Dermis microvascular lymphatic vessel endothelial cell (primary cell): ENCODE measurements around the gene KIAA1614. TPM values are rescaled to one million over a fixed set of nuclear protein-coding genes. Genes with fewer than 3 reads are reported as not detected.
"Not testable (repeated sequence)": the region's sequence is repeated elsewhere in the genome, so short reads cannot be mapped to it uniquely, and the experiment has no call there.

Experiments
- DNase-seq, 2 donors: peaks; one replicate each; pipeline versions ENCODE4 v3.0.0 to v3.0.0-alpha.2; 2010; ENCODE audit warnings: low read depth in 2 of 2
- total RNA-seq: library from RNA; depleted of rRNA; stranded (reverse); fragments of >200 nt; gene quantifications from 2 replicates; pipeline ENCODE4 v1.2.1, GENCODE V29; 2014

KIAA1614 gene
- total RNA-seq, 1 donor from 2014 or later = 4.0 TPM

- no peak for DNase-seq
Observed at GRCh38 chr1:180945151-180945550, 32.5 kb downstream of the KIAA1614 start.

- no peak for DNase-seq
Observed at GRCh38 chr1:180945551-180945950, 32.9 kb downstream of the KIAA1614 start.

DNA sequence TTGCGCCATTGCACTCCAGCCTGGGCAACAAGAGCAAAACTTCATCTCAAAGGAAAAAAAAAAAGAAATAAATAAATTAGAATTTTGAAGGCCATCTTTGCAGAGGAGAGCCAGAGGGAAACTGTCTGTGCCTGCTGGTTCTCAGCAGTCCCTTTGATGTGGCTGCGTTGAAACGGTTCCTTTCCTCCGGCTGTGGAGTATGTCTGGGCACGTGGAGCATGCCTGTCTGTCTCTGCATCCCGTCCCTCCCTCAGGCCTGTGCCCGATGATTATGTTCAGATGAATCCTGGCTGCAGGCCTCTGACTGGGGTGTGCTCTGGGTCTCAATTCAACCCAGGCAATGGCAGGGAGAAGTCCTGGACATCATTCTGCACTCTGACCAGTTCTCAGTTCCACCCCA, 33.4 kb downstream of the KIAA1614 start:
- DNase-seq = no peak

DNA sequence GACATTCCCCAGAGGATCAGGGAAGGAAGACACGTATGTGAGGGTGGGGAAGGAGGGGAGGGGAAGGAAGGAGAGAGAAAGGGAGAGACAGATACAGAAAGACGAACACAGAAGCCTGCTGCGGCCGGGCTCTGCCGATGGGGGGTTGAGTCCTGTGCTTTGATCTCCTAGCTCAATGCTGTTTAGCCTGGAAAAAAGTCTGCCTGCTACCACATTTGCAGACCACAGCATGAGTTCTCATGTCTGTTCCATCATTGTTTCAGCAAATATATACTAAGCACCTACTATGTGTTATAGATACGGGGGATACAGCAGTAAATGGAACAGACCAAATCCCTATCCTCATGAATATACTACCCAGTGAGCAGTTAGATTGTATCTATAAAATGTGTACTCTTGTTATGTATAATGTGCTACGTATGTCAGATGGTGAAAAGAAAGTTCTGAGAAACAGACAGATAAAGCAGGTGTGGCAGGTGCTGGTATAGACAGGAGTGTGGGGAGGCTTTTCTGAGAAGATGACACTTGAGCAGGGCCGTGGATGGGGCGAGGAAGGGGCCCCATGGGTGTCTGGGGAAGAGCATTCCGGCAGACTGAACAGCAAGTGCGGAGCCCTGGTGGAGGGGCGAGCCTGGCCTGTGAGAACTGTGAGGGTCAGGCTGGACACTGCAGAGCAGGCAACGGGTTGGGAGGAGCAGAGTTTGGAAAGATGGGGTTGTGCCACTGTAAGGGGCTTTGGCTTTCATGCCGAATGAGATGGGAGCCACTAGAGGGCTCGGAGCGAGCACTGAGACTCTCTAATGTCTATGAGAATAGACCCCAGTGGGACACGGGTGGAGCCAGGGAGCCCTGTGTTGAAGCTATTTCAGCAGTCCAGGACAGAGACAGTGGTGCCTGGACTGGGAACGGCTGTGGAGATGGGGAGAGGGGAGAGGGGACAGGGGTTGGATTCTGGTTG, 34.1 kb downstream of the KIAA1614 start:
- DNase-seq = no peak

- no peak for DNase-seq
Observed at GRCh38 chr1:180947499-180947885, 34.8 kb downstream of the KIAA1614 start.

DNA sequence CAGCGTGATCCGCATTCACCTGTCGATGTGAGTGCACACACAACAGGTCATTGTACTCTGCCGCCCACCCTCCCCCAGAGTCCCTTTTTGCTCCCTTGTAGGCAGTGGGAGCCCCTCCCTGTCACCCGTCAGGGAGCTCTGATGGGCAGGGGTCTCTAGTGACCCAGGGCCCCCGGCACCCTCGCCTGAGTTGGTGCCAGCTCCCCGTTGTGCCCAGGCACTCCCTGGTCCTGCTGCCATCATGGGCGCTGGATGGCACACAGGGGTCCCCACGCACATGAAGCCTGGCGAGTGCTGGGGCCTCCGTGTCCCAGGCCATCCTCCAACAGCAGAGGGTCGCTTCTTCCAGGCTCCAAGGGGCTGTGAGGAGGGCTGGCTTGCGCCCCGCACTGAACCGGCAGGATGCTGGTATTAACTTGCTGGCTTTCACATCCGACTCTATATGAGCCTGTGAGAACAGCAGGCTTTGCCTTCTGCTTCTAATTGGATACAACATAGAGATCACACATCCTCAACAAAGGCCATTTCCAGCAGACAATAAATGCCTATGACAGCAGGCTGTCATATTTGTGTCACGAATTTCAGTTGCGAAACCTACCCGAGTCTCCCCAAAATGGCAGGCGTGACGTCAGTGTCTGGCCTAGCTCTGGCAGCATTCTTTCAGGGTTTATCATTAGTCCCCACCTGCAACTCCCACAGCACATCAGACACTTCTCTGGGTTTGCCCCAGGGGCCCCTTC, 35.4 kb downstream of the KIAA1614 start:
- no peak for DNase-seq

DNA sequence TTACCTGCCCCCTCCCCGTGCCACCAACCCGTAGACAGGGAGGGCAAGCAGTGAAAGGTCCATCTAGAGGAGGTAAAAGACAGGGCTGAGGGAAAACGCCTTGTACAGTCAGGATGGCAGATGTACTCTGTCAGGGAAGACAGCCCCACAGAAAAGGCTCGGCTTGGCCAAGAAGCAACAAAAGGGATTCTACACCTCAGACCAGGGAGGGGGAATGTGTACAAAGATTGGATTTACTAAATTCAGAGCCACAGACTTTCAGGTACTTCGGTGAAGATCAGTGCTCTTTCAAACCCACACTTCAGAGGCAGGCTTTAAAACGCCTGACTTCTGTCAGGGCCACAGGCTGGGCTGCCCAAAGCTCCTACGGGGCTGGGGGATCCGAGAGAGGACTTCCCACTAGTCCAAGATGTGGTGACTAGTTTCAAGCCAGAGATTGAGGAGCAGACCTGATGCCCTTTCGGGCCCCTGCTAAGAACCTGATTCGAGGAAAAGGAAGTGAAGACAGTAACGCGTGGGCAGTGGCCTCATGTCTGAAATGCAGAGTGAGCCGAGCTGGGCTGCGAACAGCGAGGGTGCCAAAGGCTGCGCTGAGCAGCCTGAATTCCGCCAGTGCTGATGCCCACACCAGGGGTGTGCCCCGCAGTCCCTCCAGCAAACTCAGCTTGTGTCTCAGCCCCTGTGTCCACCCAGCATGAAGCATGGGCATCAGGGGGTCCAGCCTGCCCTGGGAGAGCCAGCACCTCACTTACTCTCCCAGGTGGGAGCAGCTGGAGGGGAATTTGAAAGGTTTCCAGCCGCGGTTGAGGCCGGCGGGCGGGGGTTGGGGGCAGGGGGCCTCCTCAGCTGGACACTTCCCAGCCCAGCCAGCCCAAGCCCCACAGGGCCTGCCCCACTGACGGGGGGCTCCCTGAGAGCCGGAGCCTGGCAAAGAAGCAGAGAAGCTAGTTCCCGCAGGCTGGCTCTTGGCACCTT, 36.2 kb downstream of the KIAA1614 start:
- no peak for DNase-seq

- DNase-seq = no peak
Observed at GRCh38 chr1:180949616-180950000, 36.9 kb downstream of the KIAA1614 start.

GRCh38 chr1:180950321-180950720, 37.6 kb downstream of the KIAA1614 start:
- no peak for DNase-seq

- no peak for DNase-seq
Observed at GRCh38 chr1:180951186-180951745, 38.6 kb downstream of the KIAA1614 start.

GRCh38 chr1:180951836-180952656, 39.3 kb downstream of the KIAA1614 start:
- DNase-seq = no peak

DNA sequence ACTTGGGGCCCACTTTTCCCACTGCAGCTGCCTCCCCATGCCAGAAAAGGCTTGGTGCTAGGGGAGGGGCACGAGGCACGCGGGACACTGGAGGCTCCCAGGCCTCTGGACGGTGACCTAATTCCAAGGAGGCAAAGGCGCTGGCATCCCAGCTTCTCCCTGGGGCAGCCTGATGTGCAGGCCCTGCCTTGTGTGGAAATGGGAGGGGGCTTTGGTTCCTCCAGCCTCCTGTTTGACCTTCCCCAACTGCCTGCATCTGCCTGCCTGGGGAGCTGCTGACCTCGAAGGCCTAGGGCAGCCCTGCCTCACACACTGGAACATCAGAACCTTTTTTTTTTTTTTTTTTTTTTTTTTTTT, 39.9 kb downstream of the KIAA1614 start:
- DNase-seq = no peak

- DNase-seq = no peak
Observed at GRCh38 chr1:180953291-180954004, 40.8 kb downstream of the KIAA1614 start.

- DNase-seq = peak; percentile 14 to 71
Observed at GRCh38 chr1:180954005-180954800, 41.5 kb downstream of the KIAA1614 start.

DNA sequence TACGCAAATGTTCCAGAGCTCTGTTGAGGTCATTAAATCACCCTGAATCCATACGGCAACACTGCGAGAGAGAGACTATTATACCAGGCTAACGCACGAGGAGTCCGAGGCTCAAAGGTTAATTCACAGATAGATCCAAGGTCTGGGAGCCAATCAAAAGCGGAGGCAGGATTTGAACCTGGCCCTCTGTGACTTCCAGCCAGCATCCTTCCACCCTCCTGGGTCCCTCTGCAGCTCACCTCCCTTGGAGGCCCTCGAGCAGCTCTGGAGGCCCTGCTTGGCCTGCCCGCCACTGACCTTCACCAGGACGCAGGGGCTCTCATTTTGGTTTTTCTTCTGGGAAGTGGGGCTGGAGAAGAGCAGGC, 42.1 kb downstream of the KIAA1614 start:
- DNase-seq = no peak

GRCh38 chr1:180956028-180956640, 43.4 kb downstream of the KIAA1614 start:
- DNase-seq = no peak

GRCh38 chr1:180959620-180960019, 46.9 kb downstream of the KIAA1614 start:
- not testable (repeated sequence) for DNase-seq

- DNase-seq = no peak
Observed at GRCh38 chr1:180961622-180962021, 48.9 kb downstream of the KIAA1614 start.
